GM18519 (cell line): Measurements from ENCODE around the gene CHRNB1.

Experiments
- ATAC-seq: cut with Tn5 transposase; IDR thresholded peaks from one replicate; pipeline ENCODE4 v1.9.1; 2021; ENCODE audit warnings: mild to moderate bottlenecking, moderate library complexity; ENCODE audit not compliant: unreplicated experiment, low FRiP score

Gene CHRNB1

DNA sequence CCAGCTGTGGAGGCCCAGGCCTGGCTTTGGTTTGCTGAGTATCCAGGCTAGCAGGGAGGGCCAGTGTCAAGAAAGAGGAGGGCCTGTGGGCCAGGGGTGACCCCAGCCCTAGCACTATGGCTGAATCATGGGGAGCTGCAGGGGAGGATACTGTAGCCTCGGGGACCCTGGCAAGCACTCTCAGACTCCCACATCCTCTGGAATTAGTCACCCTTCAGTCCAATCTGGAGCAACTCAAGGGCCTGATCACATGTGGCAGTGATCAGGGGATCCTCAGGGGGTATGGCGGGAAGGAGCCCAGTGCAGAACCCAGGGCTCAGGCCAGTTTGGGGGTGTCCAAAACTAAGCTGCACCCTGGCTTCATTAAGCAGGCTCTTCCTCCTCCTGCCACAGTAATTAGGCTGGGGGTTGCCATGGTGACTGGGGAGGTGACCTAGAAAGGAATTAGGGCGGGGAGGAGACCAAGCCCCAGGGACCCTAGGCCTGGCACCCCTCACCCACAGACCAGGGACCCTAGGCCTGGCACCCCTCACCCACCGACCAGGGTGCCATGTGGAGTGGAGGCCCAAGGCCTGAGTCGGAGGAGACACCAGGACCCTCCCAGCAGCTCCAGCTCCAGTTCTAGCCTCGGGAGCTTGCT is 31.4 kb upstream of the CHRNB1 start:
- ATAC-seq = no peak

DNA sequence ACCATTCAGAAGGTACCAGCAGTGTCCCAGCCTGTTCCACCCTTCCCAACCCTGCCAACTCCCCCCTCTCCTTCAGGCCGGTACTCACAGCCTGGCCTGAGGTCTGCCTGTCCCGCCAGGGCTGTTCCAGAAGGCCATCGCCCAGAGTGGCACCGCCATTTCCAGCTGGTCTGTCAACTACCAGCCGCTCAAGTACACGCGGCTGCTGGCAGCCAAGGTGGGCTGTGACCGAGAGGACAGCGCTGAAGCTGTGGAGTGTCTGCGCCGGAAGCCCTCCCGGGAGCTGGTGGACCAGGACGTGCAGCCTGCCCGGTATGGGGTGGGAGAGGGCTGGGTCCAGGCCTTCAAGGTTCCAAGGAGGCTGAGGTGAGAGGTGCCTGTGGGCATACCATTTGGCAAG is 30.0 kb upstream of the CHRNB1 start:
- no peak for ATAC-seq

DNA sequence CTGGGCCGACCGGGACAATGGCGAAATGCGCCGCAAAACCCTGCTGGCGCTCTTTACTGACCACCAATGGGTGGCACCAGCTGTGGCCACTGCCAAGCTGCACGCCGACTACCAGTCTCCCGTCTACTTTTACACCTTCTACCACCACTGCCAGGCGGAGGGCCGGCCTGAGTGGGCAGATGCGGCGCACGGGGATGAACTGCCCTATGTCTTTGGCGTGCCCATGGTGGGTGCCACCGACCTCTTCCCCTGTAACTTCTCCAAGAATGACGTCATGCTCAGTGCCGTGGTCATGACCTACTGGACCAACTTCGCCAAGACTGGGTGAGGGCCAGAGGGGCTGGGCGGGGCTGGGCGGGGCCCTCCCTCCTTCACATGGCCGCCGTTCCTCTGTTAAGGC is 29.1 kb upstream of the CHRNB1 start:
- ATAC-seq = no peak

DNA sequence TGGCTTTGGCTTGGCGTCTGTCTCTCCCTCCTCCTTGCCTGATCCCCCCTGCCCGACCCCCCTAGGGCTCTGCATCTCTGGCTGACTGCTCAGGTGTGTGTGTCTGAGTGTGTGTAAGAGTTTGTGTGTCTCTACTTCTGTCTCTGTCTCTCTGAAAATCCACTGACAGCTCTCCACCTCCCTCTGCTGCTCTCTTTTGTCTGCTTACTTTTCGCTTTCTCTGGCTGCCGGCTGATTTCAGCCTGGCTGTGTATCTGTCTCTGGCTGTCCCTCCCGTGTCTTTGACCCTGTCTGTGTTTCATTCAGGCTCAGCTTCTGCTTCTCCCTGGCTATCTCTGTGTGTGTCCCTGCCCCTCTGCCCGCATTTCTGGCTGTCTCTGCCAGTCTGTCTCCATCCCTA is 28.5 kb upstream of the CHRNB1 start:
- ATAC-seq = no peak

DNA sequence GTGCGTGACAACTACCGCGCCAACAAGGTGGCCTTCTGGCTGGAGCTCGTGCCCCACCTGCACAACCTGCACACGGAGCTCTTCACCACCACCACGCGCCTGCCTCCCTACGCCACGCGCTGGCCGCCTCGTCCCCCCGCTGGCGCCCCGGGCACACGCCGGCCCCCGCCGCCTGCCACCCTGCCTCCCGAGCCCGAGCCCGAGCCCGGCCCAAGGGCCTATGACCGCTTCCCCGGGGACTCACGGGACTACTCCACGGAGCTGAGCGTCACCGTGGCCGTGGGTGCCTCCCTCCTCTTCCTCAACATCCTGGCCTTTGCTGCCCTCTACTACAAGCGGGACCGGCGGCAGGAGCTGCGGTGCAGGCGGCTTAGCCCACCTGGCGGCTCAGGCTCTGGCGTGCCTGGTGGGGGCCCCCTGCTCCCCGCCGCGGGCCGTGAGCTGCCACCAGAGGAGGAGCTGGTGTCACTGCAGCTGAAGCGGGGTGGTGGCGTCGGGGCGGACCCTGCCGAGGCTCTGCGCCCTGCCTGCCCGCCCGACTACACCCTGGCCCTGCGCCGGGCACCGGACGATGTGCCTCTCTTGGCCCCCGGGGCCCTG is 27.7 kb upstream of the CHRNB1 start:
- ATAC-seq = no peak

DNA sequence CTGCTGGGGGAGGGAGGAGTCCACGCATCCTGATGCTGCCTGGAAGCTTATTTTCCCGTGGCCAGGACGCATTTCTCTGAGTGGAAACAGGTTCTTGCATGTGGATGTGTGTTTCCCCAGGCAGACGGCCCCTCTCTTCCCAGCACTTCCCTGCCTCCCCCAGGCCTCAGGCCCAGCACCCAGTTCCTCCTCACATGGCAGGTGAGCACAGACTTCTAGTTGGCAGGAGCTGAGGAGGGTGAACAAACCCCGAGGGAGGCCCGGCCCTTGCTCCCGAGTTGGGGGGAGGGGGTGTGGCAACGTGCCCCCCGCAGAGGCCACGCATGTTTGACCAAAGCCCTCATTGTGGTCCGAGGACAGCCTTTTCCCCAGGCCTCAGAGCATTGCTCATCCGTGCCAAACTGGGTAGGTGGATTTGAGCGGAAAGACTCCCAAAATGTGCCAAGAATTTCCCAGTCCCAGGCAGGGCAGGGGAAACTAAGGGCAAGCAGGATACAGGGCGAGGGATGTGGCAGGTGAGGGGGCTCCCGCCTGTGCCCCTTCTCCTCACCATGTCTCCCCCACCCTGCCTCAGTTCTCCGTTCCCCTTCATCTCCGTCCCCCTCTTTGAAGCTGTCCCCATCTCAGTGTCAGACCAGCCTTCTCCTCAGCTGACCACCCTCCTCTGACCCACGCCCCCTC is 26.2 kb upstream of the CHRNB1 start:
- no peak for ATAC-seq

DNA sequence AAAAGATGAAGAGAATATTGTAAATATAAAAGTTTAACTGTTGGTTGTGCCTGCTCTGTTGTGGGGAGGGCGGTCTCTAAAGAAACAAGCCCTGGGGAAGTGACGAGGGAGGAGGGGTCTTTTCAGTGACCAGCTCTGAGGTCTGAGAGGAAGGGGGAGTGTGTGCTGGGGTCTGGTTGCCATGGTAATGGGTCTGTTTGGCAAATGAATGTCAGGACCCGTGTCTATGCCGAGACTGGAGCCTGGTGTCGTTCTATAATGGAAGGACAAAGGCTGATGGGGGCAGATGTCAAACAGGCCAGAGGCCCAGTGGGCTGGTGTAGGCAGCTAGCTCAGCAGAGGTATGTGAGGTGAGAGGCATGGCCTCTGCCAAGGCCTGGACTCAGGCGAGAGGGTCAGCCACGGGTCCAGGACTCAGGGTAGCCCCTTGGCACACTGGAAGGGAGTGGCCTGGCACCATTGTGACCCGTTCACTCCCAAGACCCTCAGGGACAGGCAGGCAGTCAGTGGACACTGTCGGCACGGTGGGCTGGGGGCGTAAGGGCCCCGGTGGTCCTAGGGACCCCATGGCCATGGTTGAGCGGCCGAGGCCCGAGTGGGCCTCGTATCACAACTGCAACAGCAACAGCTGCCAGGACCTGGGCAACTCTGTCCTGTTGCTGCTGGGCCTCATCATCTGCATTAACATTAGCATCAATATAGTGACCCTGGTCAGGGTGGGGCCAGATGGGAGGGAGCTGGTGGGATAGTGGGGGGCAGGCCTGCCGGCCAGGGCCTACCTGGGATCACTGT is 24.8 kb upstream of the CHRNB1 start, which contains the start of gene SPEM1:
Gene SPEM1, plus strand, starts transcription at position 506 of the 792 bp plus-strand sequence. Its CDS starts 61 bp downstream, at position 567.
- ATAC-seq = no peak

DNA sequence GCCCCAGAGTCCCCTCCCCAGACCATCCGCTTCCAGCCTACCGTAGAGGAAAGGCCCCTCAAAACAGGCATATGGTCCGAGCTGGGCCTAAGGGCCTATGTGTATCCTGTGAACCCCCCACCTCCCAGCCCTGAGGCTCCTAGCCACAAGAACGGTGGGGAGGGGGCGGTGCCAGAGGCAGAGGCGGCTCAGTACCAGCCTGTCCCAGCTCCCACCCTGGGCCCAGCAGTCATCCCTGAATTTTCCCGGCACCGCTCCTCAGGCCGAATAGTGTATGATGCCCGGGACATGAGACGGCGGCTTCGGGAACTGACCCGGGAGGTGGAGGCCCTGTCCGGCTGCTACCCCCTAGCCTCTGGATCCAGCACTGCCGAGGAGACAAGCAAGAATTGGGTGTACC is 23.7 kb upstream of the CHRNB1 start:
- ATAC-seq = no peak

DNA sequence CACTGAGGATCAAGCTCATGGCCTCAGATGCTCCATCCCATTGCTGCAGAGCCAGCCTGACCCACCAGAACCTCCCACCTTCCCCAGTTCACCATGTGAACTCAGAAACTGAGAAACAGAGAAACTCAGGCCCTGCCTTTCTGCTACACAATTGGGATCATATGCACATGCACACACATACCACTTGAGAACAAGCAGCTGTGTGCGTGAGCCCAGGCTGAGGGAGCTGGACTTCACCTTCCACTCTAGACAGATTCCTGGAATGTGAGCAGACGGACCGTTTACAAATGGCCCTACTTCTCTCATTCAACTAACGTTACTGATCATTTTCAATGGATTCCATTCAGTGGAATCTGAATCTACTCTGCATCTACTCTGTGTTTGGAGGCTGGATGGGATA is 21.2 kb upstream of the CHRNB1 start:
- ATAC-seq = no peak

DNA sequence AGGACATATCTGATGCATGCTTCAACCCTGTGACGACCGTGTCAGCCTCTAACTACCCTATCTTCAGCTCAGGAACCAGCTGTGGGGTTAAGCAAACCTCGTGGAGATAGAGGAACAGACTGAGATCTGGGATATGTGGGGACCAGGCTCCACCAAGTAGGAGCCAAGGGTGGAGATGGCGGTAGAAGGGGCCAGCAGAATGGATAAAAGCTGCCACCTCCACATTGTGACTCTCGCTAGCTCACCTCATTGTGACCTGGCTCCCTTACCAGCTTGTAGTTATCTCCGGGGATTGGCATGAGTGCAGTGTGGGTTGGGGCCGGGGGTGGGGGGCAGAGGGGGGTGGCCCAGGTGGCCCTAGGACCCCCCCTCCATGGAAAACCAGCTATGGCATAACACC is 19.5 kb upstream of the CHRNB1 start, which contains the start of gene SPEM2:
Gene SPEM2, plus strand, starts transcription at position 301 of the 400 bp plus-strand sequence. Its CDS starts 73 bp downstream, at position 374.
- ATAC-seq = no peak

DNA sequence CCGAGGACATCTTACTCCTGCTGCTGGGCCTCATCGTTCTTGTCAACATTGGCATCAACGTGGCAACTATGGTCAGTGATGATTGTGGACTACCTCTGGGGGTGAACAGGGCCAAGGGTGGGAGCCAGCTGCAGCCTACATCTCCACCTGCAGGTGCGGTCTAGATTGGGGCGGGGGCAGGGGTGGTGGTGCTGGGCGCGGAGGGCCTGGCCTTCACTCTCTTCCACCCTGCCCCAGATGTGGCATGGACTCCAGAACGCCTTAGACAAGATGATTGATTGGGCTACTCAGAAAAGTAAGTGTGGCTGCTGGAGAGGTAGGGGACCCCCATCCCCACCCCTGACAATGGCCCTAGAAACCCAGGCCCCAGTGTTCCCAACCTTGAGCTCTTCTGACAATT is 19.1 kb upstream of the CHRNB1 start:
- no peak for ATAC-seq

DNA sequence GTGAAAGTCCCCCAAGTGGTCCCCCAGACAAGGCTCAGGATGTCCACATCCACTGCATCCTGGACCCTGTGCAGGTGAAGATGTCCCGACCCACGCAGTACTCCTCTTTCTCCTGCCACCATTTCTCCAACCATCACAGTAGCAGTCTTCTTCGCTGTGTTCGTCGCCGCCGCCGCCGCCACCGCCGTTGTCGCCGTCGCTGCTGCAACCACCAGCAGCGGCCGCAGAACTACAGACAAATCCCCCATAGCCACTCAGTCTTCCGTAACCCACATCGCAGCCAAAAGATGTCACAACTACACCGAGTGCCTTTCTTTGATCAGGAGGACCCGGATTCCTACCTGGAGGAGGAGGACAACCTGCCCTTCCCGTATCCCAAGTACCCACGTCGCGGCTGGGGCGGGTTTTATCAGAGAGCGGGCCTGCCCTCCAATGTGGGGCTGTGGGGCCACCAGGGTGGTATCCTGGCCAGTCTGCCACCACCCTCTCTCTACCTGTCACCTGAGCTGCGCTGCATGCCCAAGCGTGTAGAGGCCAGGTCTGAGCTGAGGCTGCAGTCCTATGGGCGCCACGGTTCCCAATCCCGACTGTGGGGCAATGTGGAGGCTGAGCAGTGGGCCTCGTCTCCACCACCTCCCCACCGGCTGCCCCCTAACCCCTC is 18.5 kb upstream of the CHRNB1 start:
- ATAC-seq = no peak

DNA sequence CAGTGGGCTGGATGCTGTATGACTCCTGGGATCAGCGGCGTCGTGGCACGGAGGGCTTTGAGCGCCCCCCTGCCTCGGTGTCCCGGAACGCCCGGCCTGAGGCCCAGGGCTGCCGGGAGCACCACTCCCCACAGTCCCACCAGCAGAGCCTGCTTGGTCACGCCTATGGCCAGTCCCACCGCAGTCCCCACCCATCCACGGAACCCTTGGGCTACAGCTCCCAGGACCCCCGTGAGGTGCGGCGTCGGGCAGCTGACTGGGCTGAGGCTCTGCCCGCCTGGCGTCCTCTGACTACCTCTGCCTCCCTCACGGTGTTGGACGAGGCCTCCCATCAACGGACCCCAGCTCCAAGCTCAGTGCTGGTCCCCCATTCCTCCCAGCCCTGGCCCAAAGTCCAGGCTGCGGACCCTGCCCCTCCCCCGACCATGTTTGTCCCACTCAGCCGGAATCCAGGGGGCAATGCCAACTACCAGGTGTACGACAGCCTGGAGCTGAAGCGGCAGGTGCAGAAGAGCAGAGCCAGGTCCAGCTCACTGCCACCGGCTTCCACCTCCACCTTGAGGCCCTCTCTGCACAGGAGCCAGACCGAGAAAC is 17.9 kb upstream of the CHRNB1 start:
- no peak for ATAC-seq

DNA sequence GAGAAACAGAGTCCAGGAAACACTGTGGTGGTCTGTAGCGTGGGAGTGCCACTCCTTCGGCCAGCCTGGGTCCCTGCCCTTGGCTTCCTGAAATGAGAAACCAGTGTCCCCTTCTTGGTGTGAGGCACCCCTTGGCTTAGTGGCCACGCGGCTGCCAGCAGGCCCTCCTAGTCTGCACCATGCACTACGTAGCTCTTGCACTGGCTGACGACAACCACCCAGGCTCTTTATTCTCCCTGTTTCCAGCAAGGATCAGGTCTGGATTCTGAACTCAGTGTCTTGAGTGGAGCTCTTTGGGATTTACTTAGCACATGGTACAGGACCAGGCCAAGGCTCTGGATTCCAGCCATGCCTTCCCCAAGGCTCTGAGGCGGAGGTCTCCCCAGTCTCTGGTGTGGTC is 17.3 kb upstream of the CHRNB1 start:
- ATAC-seq = no peak

DNA sequence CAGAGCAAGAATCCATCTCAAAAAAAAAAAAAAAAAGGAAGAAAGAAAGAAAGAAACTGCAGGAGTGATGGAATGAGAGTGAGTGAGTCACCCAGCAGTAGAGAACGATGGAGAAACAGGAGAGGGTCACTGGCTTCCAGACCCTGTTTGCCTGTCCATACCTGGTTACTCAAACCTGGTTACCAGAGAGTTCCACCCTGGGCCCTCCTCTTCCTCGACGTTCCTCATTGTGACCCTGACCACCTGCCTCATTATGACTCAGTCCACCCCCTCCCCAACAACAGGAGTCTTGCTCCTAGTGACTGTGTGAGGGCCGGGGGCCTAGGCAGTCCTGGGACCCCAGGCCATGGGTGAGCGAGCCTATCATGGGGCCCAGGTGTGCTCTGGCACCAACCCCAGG is 16.3 kb upstream of the CHRNB1 start, which contains the start of gene SPEM3:
Gene SPEM3, plus strand, starts transcription at position 301 of the 400 bp plus-strand sequence. Its CDS starts 46 bp downstream, at position 347.
- ATAC-seq = no peak

DNA sequence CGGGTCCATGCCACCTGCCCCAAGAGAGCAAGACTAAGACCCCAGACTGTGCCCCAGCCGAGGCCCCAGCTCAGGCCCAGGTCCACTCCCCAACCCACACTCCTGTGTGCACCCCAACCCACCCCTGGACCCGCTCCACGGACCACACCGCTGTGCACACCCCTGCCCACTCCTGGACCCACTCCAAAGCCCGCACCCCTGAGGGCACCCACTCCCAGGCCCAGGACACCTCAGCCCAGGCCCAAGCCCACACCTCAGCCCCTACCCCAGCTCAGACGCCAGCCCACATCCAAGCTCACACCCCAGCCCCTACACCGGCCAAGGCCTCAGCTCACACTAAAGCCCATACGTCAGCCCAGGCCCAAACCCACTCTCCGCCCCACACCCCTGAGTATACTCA is 15.1 kb upstream of the CHRNB1 start:
- no peak for ATAC-seq

DNA sequence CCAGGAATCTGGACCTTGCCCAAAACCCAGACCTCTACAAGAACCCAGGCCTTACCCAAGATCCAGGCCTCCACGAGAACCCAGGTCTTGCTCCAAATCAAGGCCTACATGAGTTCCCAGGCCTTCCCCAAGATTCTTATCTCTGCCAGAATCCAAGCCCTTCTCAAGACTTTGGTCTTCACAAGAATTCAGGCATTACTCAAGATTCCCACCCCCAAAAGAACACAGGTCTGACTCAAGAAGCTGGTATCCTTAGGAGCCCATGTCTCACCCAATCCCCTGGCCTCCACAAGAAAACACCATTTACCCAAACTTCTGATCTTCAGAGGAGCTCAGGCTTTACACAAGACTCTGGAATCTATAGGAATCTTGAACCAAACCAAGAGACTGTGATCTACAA is 13.6 kb upstream of the CHRNB1 start:
- ATAC-seq = no peak

DNA sequence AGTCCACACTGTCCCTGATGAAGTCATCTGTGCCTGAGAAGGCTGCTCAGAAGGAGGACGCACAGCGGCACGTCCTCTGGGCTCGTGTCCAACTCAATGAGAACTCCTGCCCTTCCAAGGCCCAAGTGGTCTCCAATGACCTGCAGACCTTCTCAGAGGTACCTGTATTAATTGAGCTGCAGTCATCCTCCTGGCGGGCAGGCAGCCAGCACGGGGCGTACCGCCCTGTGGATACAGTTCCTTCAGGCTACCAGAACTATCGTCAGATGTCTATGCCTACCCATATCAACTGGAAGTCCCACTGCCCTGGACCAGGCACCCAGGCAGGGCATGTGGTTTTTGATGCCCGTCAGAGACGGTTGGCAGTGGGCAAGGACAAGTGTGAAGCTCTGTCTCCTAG is 12.6 kb upstream of the CHRNB1 start:
- ATAC-seq = no peak

DNA sequence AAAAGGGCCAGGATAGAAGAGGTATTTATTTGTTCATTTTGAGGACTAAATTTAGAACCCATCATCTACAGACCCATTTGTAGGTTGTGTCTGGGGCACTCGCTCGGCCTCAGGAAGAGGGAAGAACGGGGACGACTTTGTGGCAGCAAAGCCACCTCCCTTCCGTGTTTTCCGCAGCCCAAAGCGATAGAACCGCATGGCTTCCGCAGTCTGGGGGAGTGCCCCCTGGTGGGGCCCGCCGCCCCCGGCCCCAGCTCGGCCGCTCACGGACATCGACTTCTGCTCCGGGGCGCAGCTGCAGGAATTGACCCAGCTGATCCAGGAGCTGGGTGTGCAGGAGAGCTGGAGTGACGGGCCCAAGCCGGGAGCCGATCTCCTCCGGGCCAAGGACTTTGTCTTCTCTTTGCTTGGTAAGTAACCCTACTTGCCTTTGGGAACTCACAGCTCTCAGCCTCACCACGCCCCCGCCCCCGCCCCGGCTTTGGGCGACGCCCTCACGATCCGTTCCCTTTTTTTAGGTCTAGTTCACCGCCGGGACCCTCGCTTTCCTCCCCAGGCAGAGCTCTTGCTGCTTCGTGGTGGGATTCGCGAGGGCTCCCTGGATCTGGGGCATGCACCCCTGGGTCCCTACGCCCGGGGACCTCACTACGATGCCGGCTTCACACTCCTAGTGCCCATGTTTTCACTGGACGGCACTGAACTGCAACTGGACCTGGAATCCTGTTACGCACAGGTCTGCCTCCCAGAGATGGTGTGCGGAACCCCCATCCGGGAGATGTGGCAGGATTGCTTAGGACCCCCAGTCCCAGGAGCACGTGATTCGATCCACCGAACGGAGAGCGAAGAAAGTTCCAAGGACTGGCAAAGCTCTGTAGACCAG is 8.9 kb upstream of the CHRNB1 start:
- ATAC-seq = no peak
